ENCODE results near the gene KIF2C.
"Not testable (repeated sequence)": the region's sequence is repeated elsewhere in the genome, so short reads cannot be mapped to it uniquely, and the experiment has no call there.

KIF2C gene

GRCh38 chr1:44799770-44800584, 60.3 kb downstream of the KIF2C start, which contains the start of gene PLK3:
PLK3 (plus strand) TSS chr1:44800377; CDS start chr1:44800464, 87 bp downstream.
- peak; percentile 96 for DNase-seq

- DNase-seq: no peak
Measured at GRCh38 chr1:44801491-44802305, 62.1 kb downstream of the KIF2C start.

GRCh38 chr1:44802306-44803061, 62.8 kb downstream of the KIF2C start:
- DNase-seq: no peak

GRCh38 chr1:44803062-44803311, 63.4 kb downstream of the KIF2C start:
- no peak for DNase-seq

- no peak for DNase-seq
Measured at GRCh38 chr1:44803312-44804095, 63.9 kb downstream of the KIF2C start.

- DNase-seq: no peak
Measured at GRCh38 chr1:44805311-44806024, 65.8 kb downstream of the KIF2C start.

GRCh38 chr1:44806025-44806703, 66.5 kb downstream of the KIF2C start:
- no peak for DNase-seq

- DNase-seq: no peak
Measured at GRCh38 chr1:44806704-44807363, 67.2 kb downstream of the KIF2C start, which contains the start of gene DYNLT4. DYNLT4 (minus strand) TSS chr1:44807351; CDS start chr1:44806668, 683 bp downstream.

GRCh38 chr1:44807364-44808062, 67.9 kb downstream of the KIF2C start:
- peak; percentile 73 for DNase-seq

GRCh38 chr1:44808063-44808937, 68.7 kb downstream of the KIF2C start, which contains the start of gene BTBD19:
BTBD19 (plus strand) TSS chr1:44808523; CDS start chr1:44808821, 298 bp downstream.
- no peak for DNase-seq

- DNase-seq: peak; percentile 28
Measured at GRCh38 chr1:44808938-44809917, 69.6 kb downstream of the KIF2C start.

GRCh38 chr1:44810101-44810761, 70.6 kb downstream of the KIF2C start:
- peak; percentile 87 for DNase-seq

- DNase-seq: not testable (repeated sequence)
Measured at GRCh38 chr1:44810762-44811105, 71.1 kb downstream of the KIF2C start.

GRCh38 chr1:44811234-44811633, 71.6 kb downstream of the KIF2C start:
- no peak for DNase-seq

GRCh38 chr1:44812822-44813543, 73.3 kb downstream of the KIF2C start:
- no peak for DNase-seq

- not testable (repeated sequence) for DNase-seq
Measured at GRCh38 chr1:44815926-44816325, 76.3 kb downstream of the KIF2C start.
